IPS-20b (cell line): Measurements from ENCODE around the gene PPP2R2B.

Experiments used
- H3K27ac ChIP-seq: one replicate; pipeline ENCODE4 v1.5.1; 2013; ENCODE audit warnings: low read length
- H3K27me3 ChIP-seq: 2 replicates; pipeline ENCODE4 v1.6.1; 2013; ENCODE audit warnings: mild to moderate bottlenecking, low read length, inconsistent platforms; ENCODE audit not compliant: insufficient read depth
- H3K36me3 ChIP-seq: 2 replicates; pipeline ENCODE4 v1.6.1; 2013; ENCODE audit warnings: low read depth, mild to moderate bottlenecking, inconsistent platforms, low read length, moderate library complexity; ENCODE audit not compliant: insufficient read depth
- H3K4me1 ChIP-seq: 2 replicates; pipeline ENCODE4 v1.6.1; 2013; ENCODE audit warnings: mild to moderate bottlenecking, control low read depth, inconsistent platforms, low read length, moderate library complexity; ENCODE audit not compliant: insufficient read depth
- H3K4me3 ChIP-seq: 2 replicates; pipeline ENCODE4 v1.5.1; 2013; ENCODE audit warnings: mild to moderate bottlenecking, low read length, inconsistent platforms
- H3K9ac ChIP-seq: 2 replicates; pipeline ENCODE4 v1.6.1; 2013; ENCODE audit warnings: low read depth, mild to moderate bottlenecking, inconsistent platforms, low read length, moderate library complexity
- H3K9me3 ChIP-seq: 2 replicates; pipeline ENCODE4 v1.6.1; 2013; ENCODE audit warnings: mild to moderate bottlenecking, low read depth, low read length, inconsistent platforms; ENCODE audit not compliant: insufficient read depth

The PPP2R2B gene

GRCh38 chr5:146883511-146883910 lies 5.0 kb upstream of the PPP2R2B start:
- no peak overlapping the region for H3K4me3 ChIP-seq
- H3K36me3 ChIP-seq: no peaks in the 10 kb centered on the region
- H3K27me3 ChIP-seq: peaks cover 22% of the 10 kb centered on the region
- H3K9ac ChIP-seq: no peak overlapping the region
- H3K27ac ChIP-seq: no peak overlapping the region
- H3K9me3 ChIP-seq: no peaks in the 10 kb centered on the region
- H3K4me1 ChIP-seq: peaks cover 12% of the 10 kb centered on the region; the same call in 1 of the 2 replicates

- H3K4me3 ChIP-seq: no peak overlapping the region
- H3K27ac ChIP-seq: no peak overlapping the region
- H3K9ac ChIP-seq: no peak overlapping the region
- peaks cover 43% of the 10 kb centered on the region for H3K27me3 ChIP-seq
- no peaks in the 10 kb centered on the region for H3K36me3 ChIP-seq
- no peaks in the 10 kb centered on the region for H3K9me3 ChIP-seq
- peaks cover 15% of the 10 kb centered on the region for H3K4me1 ChIP-seq
Observed at GRCh38 chr5:146880966-146881365, 2.4 kb upstream of the PPP2R2B start.

GRCh38 chr5:146877783-146878475 lies 628 bp downstream of the PPP2R2B start:
- H3K9me3 ChIP-seq: no peaks in the 10 kb centered on the region
- peaks cover 47% of the 10 kb centered on the region for H3K27me3 ChIP-seq
- no peaks in the 10 kb centered on the region for H3K36me3 ChIP-seq
- peaks cover 46% of the 10 kb centered on the region for H3K4me1 ChIP-seq
- peak overlapping the region; percentile 88 for H3K4me3 ChIP-seq
- peak overlapping the region; percentile 56; the same call in 1 of the 2 replicates for H3K9ac ChIP-seq
- no peak overlapping the region for H3K27ac ChIP-seq

- H3K4me1 ChIP-seq: peaks cover 52% of the 10 kb centered on the region
- H3K9ac ChIP-seq: peak overlapping the region; percentile 56; the same call in 1 of the 2 replicates
- peak overlapping the region; percentile 88 for H3K4me3 ChIP-seq
- H3K27ac ChIP-seq: no peak overlapping the region
- H3K9me3 ChIP-seq: no peaks in the 10 kb centered on the region
- H3K27me3 ChIP-seq: peaks cover 47% of the 10 kb centered on the region
- no peaks in the 10 kb centered on the region for H3K36me3 ChIP-seq
Observed at GRCh38 chr5:146877178-146877681, 1.3 kb downstream of the PPP2R2B start.

GRCh38 chr5:146873186-146873917 lies 5.2 kb downstream of the PPP2R2B start:
- peaks cover 62% of the 10 kb centered on the region for H3K4me1 ChIP-seq
- H3K36me3 ChIP-seq: peaks cover 14% of the 10 kb centered on the region
- H3K4me3 ChIP-seq: peak overlapping the region; percentile 41; the same call in 1 of the 2 replicates
- no peaks in the 10 kb centered on the region for H3K9me3 ChIP-seq
- H3K9ac ChIP-seq: no peak overlapping the region
- peaks cover 25% of the 10 kb centered on the region for H3K27me3 ChIP-seq
- H3K27ac ChIP-seq: no peak overlapping the region

GRCh38 chr5:146872188-146872587 lies 6.4 kb downstream of the PPP2R2B start:
- H3K27ac ChIP-seq: no peak overlapping the region
- H3K36me3 ChIP-seq: peaks cover 14% of the 10 kb centered on the region
- peak overlapping the region; percentile 57; the same call in 1 of the 2 replicates for H3K9ac ChIP-seq
- H3K4me3 ChIP-seq: peak overlapping the region; percentile 41; the same call in 1 of the 2 replicates
- peaks cover 16% of the 10 kb centered on the region for H3K27me3 ChIP-seq
- no peaks in the 10 kb centered on the region for H3K9me3 ChIP-seq
- H3K4me1 ChIP-seq: peaks cover 61% of the 10 kb centered on the region

- Histone ChIP-seq H3K9ac (no peak overlapping the region), H3K27ac (no peak overlapping the region), H3K9me3 (no peaks in the 10 kb centered on the region), H3K4me1 (peaks cover 22% of the 10 kb centered on the region), H3K36me3 (peaks cover 14% of the 10 kb centered on the region), H3K4me3 (no peak overlapping the region), H3K27me3 (no peaks in the 10 kb centered on the region)
Observed at GRCh38 chr5:146867996-146868708, 10.4 kb downstream of the PPP2R2B start.

- H3K4me1 ChIP-seq: peaks cover 4% of the 10 kb centered on the region; the same call in 1 of the 2 replicates
- no peaks in the 10 kb centered on the region for H3K27me3 ChIP-seq
- no peaks in the 10 kb centered on the region for H3K9me3 ChIP-seq
- no peak overlapping the region for H3K27ac ChIP-seq
- H3K9ac ChIP-seq: no peak overlapping the region
- peaks cover 14% of the 10 kb centered on the region for H3K36me3 ChIP-seq
- no peak overlapping the region for H3K4me3 ChIP-seq
Observed at GRCh38 chr5:146866263-146866662, 12.3 kb downstream of the PPP2R2B start.

- no peaks in the 10 kb centered on the region for H3K9me3 ChIP-seq
- no peak overlapping the region for H3K27ac ChIP-seq
- no peaks in the 10 kb centered on the region; the same call in 1 of the 2 replicates for H3K4me1 ChIP-seq
- no peak overlapping the region for H3K9ac ChIP-seq
- no peaks in the 10 kb centered on the region for H3K36me3 ChIP-seq
- H3K4me3 ChIP-seq: no peak overlapping the region
- no peaks in the 10 kb centered on the region for H3K27me3 ChIP-seq
Observed at GRCh38 chr5:146862641-146863040, 15.9 kb downstream of the PPP2R2B start.

GRCh38 chr5:146860213-146860893 lies 18.2 kb downstream of the PPP2R2B start:
- Histone ChIP-seq H3K4me1 (peaks cover 4% of the 10 kb centered on the region; the same call in 1 of the 2 replicates), H3K27me3 (no peaks in the 10 kb centered on the region), H3K9ac (no peak overlapping the region), H3K36me3 (no peaks in the 10 kb centered on the region), H3K4me3 (no peak overlapping the region), H3K9me3 (no peaks in the 10 kb centered on the region), H3K27ac (no peak overlapping the region)

GRCh38 chr5:146852089-146852488 lies 26.5 kb downstream of the PPP2R2B start:
- H3K27me3 ChIP-seq: no peaks in the 10 kb centered on the region
- no peaks in the 10 kb centered on the region for H3K9me3 ChIP-seq
- H3K4me3 ChIP-seq: peak overlapping the region; percentile 22; the same call in 1 of the 2 replicates
- H3K9ac ChIP-seq: no peak overlapping the region
- H3K36me3 ChIP-seq: no peaks in the 10 kb centered on the region
- H3K4me1 ChIP-seq: peaks cover 20% of the 10 kb centered on the region
- no peak overlapping the region for H3K27ac ChIP-seq
